PFSK-1 (cell line): ENCODE results near the gene PFN2.

ENCODE experiments used
- FOXP2 ChIP-seq: optimal IDR thresholded peaks from 2 replicates; pipeline ENCODE3; 2011; ENCODE audit warnings: borderline replicate concordance, control low read depth, inconsistent platforms; ENCODE audit not compliant: insufficient read depth; ENCODE audit errors: extremely low read length, extremely low read depth
- POLR2AphosphoS5 ChIP-seq: IDR thresholded peaks from 2 replicates; pipeline ENCODE4 v1.6.1; 2012; ENCODE audit warnings: low read depth, mild to moderate bottlenecking, control low read depth, low read length, moderate library complexity
- REST ChIP-seq, 2 experiments: IDR thresholded peaks; 2 replicates each; pipeline versions ENCODE4 v1.6.1 to v1.8.0; 2011 to 2012; ENCODE audit warnings: low read depth in 2 of 2, low read length in 2 of 2, control low read depth in 1 of 2, inconsistent platforms in 1 of 2, mild to moderate bottlenecking in 1 of 2, moderate library complexity in 1 of 2; ENCODE audit not compliant: insufficient read depth in 1 of 2
- SIN3A ChIP-seq: IDR thresholded peaks from 2 replicates; pipeline ENCODE4 v1.6.1; 2012; ENCODE audit warnings: mild to moderate bottlenecking, low read length, moderate library complexity, borderline replicate concordance; ENCODE audit not compliant: insufficient read depth
- TAF1 ChIP-seq: IDR thresholded peaks from 2 replicates; pipeline ENCODE4 v1.6.1; 2012; ENCODE audit warnings: low read length, control low read depth, borderline replicate concordance; ENCODE audit not compliant: insufficient read depth

Gene PFN2

GRCh38 chr3:149920119-149920518, 50.6 kb downstream of the PFN2 start:
- TF ChIP-seq FOXP2: no peak
- TF ChIP-seq SIN3A: no peak
- no peak for TF ChIP-seq REST (IDR thresholded peaks at IDR 0.05; ENCODE audit: insufficient read depth in 1 of 2, low read depth in 2 of 2, low read length in 2 of 2)
- no peak for TF ChIP-seq TAF1
- TF ChIP-seq POLR2AphosphoS5: no peak

GRCh38 chr3:149919509-149919908, 51.2 kb downstream of the PFN2 start:
- TF ChIP-seq FOXP2 (no peak), TAF1 (no peak), SIN3A (no peak), POLR2AphosphoS5 (no peak), REST (IDR thresholded peaks at IDR 0.05; ENCODE audit: insufficient read depth in 1 of 2, low read depth in 2 of 2, low read length in 2 of 2) (no peak)

- TF ChIP-seq REST (IDR thresholded peaks at IDR 0.05; ENCODE audit: insufficient read depth in 1 of 2, low read depth in 2 of 2, low read length in 2 of 2): no peak
- no peak for TF ChIP-seq FOXP2
- TF ChIP-seq POLR2AphosphoS5: no peak
- no peak for TF ChIP-seq SIN3A
- no peak for TF ChIP-seq TAF1
These were observed 53.5 kb downstream of the PFN2 start for GRCh38 chr3:149917124-149917667.
